ENCODE measurements around the gene UACA. TPM values are rescaled to one million over a fixed set of nuclear protein-coding genes. Genes with fewer than 3 reads are reported as not detected.

The UACA gene
- total and polyA plus RNA-seq, 4 donors, result 9.2 to 195 (median 37.9) TPM

DNA sequence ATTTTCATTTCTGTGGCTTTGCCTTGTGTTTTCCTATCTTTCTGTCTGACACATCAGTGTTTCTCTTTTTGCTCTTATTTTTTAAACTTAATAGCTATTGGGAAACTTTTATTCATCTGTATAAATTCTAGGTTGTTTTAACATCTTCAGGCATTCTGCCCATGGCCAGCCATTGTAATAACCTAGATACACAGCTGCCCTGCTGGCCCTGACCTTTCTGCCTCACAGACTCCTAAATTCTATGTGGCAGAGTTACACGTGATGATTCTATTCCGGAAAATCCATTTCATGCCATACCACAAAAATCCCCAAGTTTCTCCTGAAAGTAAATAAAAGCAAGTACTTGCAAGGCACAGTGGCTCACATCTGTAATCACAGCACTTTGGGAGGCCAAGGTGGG lies 150.1 kb downstream of the UACA start:
- H3K4me1 ChIP-seq (ENCODE audit: control insufficient read depth in 5 of 5, insufficient read depth in 5 of 5, low read length in 5 of 5), result peaks cover 0 to 8% (median 0%) of the 10 kb centered on the region in 5 donors
- peaks cover 0 to 2% (median 0%) of the 10 kb centered on the region in 4 donors for H3K9me3 ChIP-seq (ENCODE audit: control insufficient read depth in 4 of 4, insufficient read depth in 3 of 4, low read length in 3 of 4)
- no peaks in the 10 kb centered on the region for H3K36me3 ChIP-seq (ENCODE audit: control insufficient read depth in 4 of 4, insufficient read depth in 4 of 4, low read length in 4 of 4)
- ATAC-seq (ENCODE audit: insufficient read depth, low FRiP score), result no peak
- TF ChIP-seq, protein P1, sequence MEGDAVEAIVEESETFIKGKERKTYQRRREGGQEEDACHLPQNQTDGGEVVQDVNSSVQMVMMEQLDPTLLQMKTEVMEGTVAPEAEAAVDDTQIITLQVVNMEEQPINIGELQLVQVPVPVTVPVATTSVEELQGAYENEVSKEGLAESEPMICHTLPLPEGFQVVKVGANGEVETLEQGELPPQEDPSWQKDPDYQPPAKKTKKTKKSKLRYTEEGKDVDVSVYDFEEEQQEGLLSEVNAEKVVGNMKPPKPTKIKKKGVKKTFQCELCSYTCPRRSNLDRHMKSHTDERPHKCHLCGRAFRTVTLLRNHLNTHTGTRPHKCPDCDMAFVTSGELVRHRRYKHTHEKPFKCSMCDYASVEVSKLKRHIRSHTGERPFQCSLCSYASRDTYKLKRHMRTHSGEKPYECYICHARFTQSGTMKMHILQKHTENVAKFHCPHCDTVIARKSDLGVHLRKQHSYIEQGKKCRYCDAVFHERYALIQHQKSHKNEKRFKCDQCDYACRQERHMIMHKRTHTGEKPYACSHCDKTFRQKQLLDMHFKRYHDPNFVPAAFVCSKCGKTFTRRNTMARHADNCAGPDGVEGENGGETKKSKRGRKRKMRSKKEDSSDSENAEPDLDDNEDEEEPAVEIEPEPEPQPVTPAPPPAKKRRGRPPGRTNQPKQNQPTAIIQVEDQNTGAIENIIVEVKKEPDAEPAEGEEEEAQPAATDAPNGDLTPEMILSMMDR (IDR thresholded peaks at IDR 0.05; ENCODE audit: control extremely low read depth, extremely low read depth), result no peak
- H3K27ac ChIP-seq (ENCODE audit: low read depth in 1 of 2, low read length in 1 of 2), result no peak overlapping the region
- 88 to 97% methylated on average over 2 of the region's 2 CpGs for WGBS, 2 donors
- H3K27me3 ChIP-seq (ENCODE audit: control insufficient read depth in 3 of 3, insufficient read depth in 3 of 3, low read length in 2 of 3), result no peaks in the 10 kb centered on the region
- H3K9ac ChIP-seq (ENCODE audit: insufficient read depth in 1 of 2, low read length in 2 of 2), result no peak overlapping the region
- no peak for DNase-seq
- no peak overlapping the region for H3K4me3 ChIP-seq

- Histone ChIP-seq H3K36me3 (ENCODE audit: control insufficient read depth in 4 of 4, insufficient read depth in 4 of 4, low read length in 4 of 4) (no peaks in the 10 kb centered on the region), H3K9me3 (ENCODE audit: control insufficient read depth in 4 of 4, insufficient read depth in 3 of 4, low read length in 3 of 4) (peaks cover 0 to 2% (median 0%) of the 10 kb centered on the region in 4 donors), H3K4me1 (ENCODE audit: control insufficient read depth in 5 of 5, insufficient read depth in 5 of 5, low read length in 5 of 5) (peaks cover 0 to 20% (median 0%) of the 10 kb centered on the region in 5 donors), H3K9ac (ENCODE audit: insufficient read depth in 1 of 2, low read length in 2 of 2) (no peak overlapping the region), H3K27ac (ENCODE audit: low read depth in 1 of 2, low read length in 1 of 2) (no peak overlapping the region), H3K27me3 (ENCODE audit: control insufficient read depth in 3 of 3, insufficient read depth in 3 of 3, low read length in 2 of 3) (no peaks in the 10 kb centered on the region), H3K4me3 (no peak overlapping the region)
- ATAC-seq (ENCODE audit: insufficient read depth, low FRiP score) (no peak), DNase-seq (no peak)
- 97 to 99% methylated on average over 4 of the region's 4 CpGs for WGBS, 2 donors
- TF ChIP-seq, protein P1 (IDR thresholded peaks at IDR 0.05; ENCODE audit: control extremely low read depth, extremely low read depth), result no peak
Observed at GRCh38 chr15:70611286-70611685, 152.1 kb downstream of the UACA start.

DNA sequence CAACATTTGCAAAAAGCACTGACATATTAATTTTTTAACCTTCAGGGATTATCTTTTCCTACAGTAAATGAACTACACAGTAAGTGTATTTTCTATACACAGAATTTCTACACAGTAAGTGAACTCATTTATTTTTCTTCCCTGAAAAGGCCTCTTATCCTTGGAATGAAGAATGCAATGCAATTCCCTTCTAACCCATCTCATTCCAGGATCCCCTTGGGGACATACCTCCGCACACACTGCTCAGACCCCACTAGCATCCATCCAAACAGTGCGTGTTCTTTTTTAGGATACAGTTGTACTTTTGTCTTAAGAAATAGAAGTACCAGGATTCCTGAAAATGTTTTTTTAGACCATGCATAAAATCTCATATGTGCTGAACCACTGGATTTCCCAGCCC lies 152.8 kb downstream of the UACA start:
- Histone ChIP-seq H3K9ac (ENCODE audit: insufficient read depth in 1 of 2, low read length in 2 of 2) (no peak overlapping the region), H3K4me1 (ENCODE audit: control insufficient read depth in 5 of 5, insufficient read depth in 5 of 5, low read length in 5 of 5) (peaks cover 0 to 28% (median 0%) of the 10 kb centered on the region in 5 donors), H3K27ac (ENCODE audit: low read depth in 1 of 2, low read length in 1 of 2) (no peak overlapping the region), H3K36me3 (ENCODE audit: control insufficient read depth in 4 of 4, insufficient read depth in 4 of 4, low read length in 4 of 4) (no peaks in the 10 kb centered on the region), H3K4me3 (no peak overlapping the region), H3K9me3 (ENCODE audit: control insufficient read depth in 4 of 4, insufficient read depth in 3 of 4, low read length in 3 of 4) (peaks cover 0 to 2% (median 0%) of the 10 kb centered on the region in 4 donors), H3K27me3 (ENCODE audit: control insufficient read depth in 3 of 3, insufficient read depth in 3 of 3, low read length in 2 of 3) (no peaks in the 10 kb centered on the region)
- no peak for ATAC-seq (ENCODE audit: insufficient read depth, low FRiP score)
- DNase-seq, result no peak
- TF ChIP-seq, protein P1 (IDR thresholded peaks at IDR 0.05; ENCODE audit: control extremely low read depth, extremely low read depth), result no peak
- WGBS, 2 donors, result 98% methylated on average over 2 of the region's 2 CpGs

- H3K27me3 ChIP-seq (ENCODE audit: control insufficient read depth in 3 of 3, insufficient read depth in 3 of 3, low read length in 2 of 3), result no peaks in the 10 kb centered on the region
- WGBS, 2 donors, result 95 to 97% methylated on average over 10 of the region's 10 CpGs
- ATAC-seq (ENCODE audit: insufficient read depth, low FRiP score) (no peak), DNase-seq (no peak)
- H3K27ac ChIP-seq (ENCODE audit: low read depth in 1 of 2, low read length in 1 of 2), result no peak overlapping the region
- no peak overlapping the region for H3K9ac ChIP-seq (ENCODE audit: insufficient read depth in 1 of 2, low read length in 2 of 2)
- peaks cover 0 to 34% (median 5%) of the 10 kb centered on the region in 5 donors for H3K4me1 ChIP-seq (ENCODE audit: control insufficient read depth in 5 of 5, insufficient read depth in 5 of 5, low read length in 5 of 5)
- peaks cover 0 to 2% (median 0%) of the 10 kb centered on the region in 4 donors for H3K9me3 ChIP-seq (ENCODE audit: control insufficient read depth in 4 of 4, insufficient read depth in 3 of 4, low read length in 3 of 4)
- TF ChIP-seq, protein P1 (IDR thresholded peaks at IDR 0.05; ENCODE audit: control extremely low read depth, extremely low read depth), result no peak
- H3K4me3 ChIP-seq, result no peak overlapping the region
- no peaks in the 10 kb centered on the region for H3K36me3 ChIP-seq (ENCODE audit: control insufficient read depth in 4 of 4, insufficient read depth in 4 of 4, low read length in 4 of 4)
Observed at GRCh38 chr15:70609889-70610288, 153.5 kb downstream of the UACA start.

Data from lung (tissue), 12 donors.